SU-DHL-6 (cell line): Measurements from ENCODE around the gene AKT3.

ENCODE experiments used
- EZH2phosphoT487 ChIP-seq: fragments of 200-600 bp; sonication (generic), shearing (Covaris generic); conservative IDR thresholded peaks from 2 replicates; pipeline ENCODE4 v1.6.1; 2018; ENCODE audit warnings: mild to moderate bottlenecking, antibody characterized with exemption, low read length, moderate library complexity, mixed read lengths
- TF ChIP-seq, protein P1 (sequence below): fragments of 200-600 bp; sonication (generic); IDR thresholded peaks from one replicate; pipeline ENCODE4 v1.5.1; 2017; ENCODE audit warnings: antibody characterized with exemption, mild to moderate bottlenecking, low read length, moderate library complexity; ENCODE audit not compliant: insufficient read depth, poor library complexity, severe bottlenecking

DNA sequence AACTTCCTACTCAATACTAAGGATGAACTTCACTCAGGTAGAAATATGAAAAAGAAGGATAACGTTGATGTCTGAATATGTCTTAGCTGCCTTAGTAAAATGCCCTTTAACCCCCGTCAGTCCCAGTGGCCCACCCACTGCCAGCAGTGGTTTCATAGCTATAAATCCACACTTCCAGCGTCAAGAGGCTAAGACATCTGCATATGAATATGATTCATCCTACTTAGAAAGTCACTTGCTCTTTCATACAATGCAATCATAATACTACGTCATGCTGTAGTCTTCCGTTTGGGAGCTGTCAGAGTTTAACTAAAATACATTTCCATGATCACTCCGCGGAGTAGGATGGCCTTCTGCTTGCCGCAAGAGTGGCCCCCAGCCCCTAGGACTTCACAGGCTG lies 346.9 kb downstream of the AKT3 start:
- TF ChIP-seq, protein P1, sequence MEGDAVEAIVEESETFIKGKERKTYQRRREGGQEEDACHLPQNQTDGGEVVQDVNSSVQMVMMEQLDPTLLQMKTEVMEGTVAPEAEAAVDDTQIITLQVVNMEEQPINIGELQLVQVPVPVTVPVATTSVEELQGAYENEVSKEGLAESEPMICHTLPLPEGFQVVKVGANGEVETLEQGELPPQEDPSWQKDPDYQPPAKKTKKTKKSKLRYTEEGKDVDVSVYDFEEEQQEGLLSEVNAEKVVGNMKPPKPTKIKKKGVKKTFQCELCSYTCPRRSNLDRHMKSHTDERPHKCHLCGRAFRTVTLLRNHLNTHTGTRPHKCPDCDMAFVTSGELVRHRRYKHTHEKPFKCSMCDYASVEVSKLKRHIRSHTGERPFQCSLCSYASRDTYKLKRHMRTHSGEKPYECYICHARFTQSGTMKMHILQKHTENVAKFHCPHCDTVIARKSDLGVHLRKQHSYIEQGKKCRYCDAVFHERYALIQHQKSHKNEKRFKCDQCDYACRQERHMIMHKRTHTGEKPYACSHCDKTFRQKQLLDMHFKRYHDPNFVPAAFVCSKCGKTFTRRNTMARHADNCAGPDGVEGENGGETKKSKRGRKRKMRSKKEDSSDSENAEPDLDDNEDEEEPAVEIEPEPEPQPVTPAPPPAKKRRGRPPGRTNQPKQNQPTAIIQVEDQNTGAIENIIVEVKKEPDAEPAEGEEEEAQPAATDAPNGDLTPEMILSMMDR: no peak
- no peak for TF ChIP-seq EZH2phosphoT487
